Epithelial cell of proximal tubule (primary cell): Measurements from ENCODE around the gene TBX20. TPM values are rescaled to one million over a fixed set of nuclear protein-coding genes. Genes with fewer than 3 reads are reported as not detected.
"Not testable (repeated sequence)": the region's sequence is repeated elsewhere in the genome, so short reads cannot be mapped to it uniquely, and the experiment has no call there.

Experiments
- DNase-seq: peaks from one replicate; pipeline ENCODE4 v3.0.0-alpha.2; 2011; ENCODE audit warnings: low read depth
- H3K4me3 ChIP-seq: 2 replicates; pipeline ENCODE4 v1.5.1; 2011; ENCODE audit warnings: low read depth, mild to moderate bottlenecking, low read length
- total RNA-seq: library from RNA; depleted of rRNA; stranded (reverse); fragments of >200 nt; gene quantifications from 2 replicates; pipeline ENCODE4 v1.2.3, GENCODE V29; 2015
- TF ChIP-seq, protein P1 (sequence below): conservative IDR thresholded peaks from 2 replicates; pipeline ENCODE4 v1.5.1; 2012; ENCODE audit warnings: low read depth, mild to moderate bottlenecking, low read length

TBX20 gene
- total RNA-seq, 1 donor from 2014 or later, result 0.69 TPM

DNA sequence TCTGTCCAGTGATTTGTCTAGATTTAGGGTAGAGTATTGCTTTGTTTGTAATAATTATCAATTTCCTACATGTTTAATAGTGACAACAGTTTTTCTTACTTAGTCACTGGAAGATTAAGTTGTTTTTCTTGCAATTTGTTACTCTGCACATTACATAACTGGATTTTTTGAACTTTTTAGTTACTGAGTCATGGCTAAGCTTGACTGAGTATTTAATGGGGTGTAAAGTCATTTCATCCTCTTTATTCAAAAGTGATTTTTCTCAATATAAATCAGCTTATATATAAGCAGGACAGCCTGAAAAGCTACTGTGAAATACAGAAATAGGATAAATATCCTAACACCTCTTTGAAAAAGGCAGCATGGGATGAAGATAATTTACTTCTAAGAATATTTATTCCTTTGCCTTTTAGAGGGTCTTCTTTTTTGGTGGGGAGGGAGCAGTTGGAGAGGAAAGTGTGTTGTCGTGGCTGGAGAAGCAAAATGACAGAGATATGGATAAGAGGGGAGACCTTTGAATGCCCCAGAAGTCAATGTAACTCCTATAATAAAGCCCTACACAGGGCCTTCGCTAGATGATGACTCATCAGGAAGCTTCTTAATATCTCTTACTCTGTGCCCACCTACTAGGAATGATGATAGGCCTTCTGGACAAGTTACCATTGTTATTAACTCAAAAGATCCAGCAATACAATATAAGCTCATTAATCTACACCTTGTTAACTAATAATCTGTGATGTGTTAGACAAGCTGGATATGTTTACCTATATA lies 55.3 kb downstream of the TBX20 start:
- H3K4me3 ChIP-seq, result not testable (repeated sequence)
- peak; percentile 39 for DNase-seq

DNA sequence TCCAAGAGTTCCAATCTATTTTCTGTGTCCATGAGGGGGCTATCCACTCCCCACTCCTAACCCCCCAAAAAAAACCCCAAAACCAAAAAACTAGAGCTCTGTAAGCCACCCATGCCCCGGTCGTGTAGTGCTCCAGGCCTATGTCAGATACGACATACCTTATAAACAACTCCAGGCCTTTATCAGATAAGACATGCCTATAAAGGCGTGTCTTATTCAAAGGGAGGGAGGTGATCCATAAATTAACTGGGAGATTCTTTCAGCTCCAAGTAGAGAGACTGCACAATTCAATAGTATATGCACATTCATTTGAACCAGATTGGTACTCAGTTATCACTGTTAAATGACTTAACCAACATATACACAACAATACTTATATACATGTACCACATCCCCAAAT lies 62.3 kb downstream of the TBX20 start:
- DNase-seq, H3K4me3 ChIP-seq: not testable (repeated sequence)

DNA sequence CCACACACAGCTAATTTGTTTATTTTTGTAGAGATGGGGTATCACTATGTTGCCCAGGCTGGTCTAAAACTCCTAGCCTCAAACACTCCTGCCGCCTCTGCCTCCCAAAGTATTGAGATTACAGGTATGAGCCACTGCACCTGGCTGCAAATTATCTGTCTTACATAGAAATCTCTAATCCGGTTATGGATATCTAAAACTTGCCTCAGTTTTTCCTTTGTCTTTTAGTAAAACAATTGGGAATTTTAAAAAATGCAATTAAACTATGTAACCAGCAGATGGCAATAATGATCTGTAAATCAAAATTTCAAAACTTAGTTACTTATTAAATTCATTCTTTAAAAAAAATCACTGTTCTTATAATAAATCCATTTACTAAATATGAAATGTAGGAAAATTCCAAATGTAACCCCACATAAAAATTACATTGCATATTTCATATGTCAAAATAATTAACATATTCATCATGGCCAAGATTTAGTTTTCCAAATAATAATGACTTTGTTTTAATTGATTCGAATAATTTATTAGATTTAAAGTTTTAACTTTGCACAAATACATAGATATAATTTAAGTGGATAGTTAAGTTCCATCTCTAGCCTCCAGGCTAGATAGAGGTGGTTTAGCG lies 63.6 kb downstream of the TBX20 start:
- not testable (repeated sequence) for H3K4me3 ChIP-seq, DNase-seq

- H3K4me3 ChIP-seq, result peak overlapping the region; percentile 61
- DNase-seq, result peak; percentile 40
These were observed 67.1 kb downstream of the TBX20 start for GRCh38 chr7:35186751-35187150.

DNA sequence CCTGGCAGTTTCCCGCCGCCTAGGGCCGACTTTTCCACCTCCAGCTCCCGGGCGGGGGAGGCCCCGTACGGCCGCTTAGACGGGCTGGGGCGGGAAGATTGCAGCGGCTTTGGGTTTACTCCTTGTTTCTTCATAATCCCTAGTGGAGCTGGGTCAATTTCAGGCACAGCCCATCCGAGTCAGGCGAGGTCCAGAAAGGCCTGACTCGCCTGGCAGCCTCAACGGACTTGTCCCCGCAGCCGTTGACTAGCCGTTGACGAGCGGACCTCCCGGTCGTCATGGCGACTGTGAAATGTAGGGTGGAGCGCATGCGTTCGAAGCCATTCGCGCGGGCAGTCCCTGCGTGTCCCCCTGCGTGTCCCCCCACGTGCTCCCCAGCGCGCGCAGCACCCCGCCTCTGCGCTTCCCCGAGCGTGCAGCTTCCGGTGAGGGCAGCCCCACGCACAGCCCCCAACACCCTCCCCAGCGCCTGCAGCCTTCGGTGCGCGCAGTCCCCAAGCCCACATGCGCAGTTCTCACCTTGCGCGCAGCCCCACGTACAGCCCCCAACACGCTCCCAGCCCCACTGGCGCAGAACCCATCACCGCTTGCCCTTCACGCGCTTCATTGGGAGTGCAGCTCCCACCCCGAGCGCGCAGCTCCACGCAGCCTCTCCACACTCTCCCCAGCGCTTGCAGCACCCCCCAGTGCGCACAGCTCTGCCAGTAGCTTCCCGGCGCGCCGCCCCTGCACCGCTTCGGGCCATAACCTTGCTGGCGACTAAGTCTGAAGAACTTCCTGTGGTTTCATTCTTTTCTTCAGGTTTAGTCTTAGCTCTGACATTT lies 67.8 kb downstream of the TBX20 start:
- TF ChIP-seq, protein P1, sequence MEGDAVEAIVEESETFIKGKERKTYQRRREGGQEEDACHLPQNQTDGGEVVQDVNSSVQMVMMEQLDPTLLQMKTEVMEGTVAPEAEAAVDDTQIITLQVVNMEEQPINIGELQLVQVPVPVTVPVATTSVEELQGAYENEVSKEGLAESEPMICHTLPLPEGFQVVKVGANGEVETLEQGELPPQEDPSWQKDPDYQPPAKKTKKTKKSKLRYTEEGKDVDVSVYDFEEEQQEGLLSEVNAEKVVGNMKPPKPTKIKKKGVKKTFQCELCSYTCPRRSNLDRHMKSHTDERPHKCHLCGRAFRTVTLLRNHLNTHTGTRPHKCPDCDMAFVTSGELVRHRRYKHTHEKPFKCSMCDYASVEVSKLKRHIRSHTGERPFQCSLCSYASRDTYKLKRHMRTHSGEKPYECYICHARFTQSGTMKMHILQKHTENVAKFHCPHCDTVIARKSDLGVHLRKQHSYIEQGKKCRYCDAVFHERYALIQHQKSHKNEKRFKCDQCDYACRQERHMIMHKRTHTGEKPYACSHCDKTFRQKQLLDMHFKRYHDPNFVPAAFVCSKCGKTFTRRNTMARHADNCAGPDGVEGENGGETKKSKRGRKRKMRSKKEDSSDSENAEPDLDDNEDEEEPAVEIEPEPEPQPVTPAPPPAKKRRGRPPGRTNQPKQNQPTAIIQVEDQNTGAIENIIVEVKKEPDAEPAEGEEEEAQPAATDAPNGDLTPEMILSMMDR, result peak; percentile 34
- H3K4me3 ChIP-seq, result peak overlapping the region; percentile 61
- peak; percentile 35 for DNase-seq

GRCh38 chr7:35185578-35185907 lies 68.4 kb downstream of the TBX20 start:
- peak overlapping the region; percentile 61 for H3K4me3 ChIP-seq
- DNase-seq, result not testable (repeated sequence)

- peak overlapping the region; percentile 61 for H3K4me3 ChIP-seq
These were observed 68.9 kb downstream of the TBX20 start for GRCh38 chr7:35184961-35185360.

GRCh38 chr7:35183873-35184503 lies 69.9 kb downstream of the TBX20 start:
- H3K4me3 ChIP-seq, result peak overlapping the region; percentile 2
- DNase-seq, result not testable (repeated sequence)

More at GRCh38 chr7:35184961-35185360, 68.9 kb downstream of the TBX20 start:
- not testable (repeated sequence) for DNase-seq

DNA sequence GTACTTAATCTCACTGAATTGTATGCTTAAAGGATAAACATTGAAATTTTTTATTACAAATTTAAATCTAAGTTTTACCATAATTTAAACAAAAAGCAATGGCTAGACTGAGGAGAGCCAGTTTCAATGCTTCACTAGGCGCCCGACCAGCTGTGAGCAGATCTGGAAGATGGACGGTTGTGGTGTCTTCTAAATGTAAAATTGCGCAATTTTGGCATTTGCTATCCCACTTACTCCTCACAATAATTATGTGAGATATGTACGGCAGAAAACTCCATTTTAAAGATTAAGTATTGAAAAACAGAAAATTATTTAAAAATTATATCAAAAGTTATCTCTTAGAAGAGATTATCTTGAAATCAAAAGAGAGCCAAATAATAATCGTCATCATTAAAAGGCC lies 73.2 kb downstream of the TBX20 start:
- DNase-seq, H3K4me3 ChIP-seq: not testable (repeated sequence)

- not testable (repeated sequence) for DNase-seq
These were observed 80.7 kb downstream of the TBX20 start for GRCh38 chr7:35173176-35173575.

DNA sequence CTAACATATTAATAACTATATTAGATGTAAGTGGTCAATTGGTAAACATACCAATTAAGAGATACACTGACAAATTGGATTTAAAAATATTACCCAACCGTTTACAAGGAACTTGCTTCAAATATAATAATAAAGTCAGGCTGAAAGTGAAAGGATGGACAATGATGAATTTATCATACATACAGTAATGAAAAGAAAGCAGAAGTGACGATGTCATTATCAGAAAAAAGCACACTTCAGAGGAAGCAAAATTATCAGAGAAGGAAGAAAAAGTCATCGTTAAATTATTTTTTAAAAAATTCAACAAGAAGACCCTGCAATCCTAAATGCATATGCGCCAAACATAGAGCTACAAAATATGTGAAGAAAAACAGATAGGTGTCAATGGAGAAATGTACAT lies 81.8 kb downstream of the TBX20 start:
- DNase-seq, result not testable (repeated sequence)

More at GRCh38 chr7:35173176-35173575, 80.7 kb downstream of the TBX20 start:
- not testable (repeated sequence) for H3K4me3 ChIP-seq

GRCh38 chr7:35167658-35168057 lies 86.2 kb downstream of the TBX20 start:
- H3K4me3 ChIP-seq, DNase-seq: not testable (repeated sequence)

More for the DNA sequence above, 81.8 kb downstream of the TBX20 start:
- H3K4me3 ChIP-seq, result not testable (repeated sequence)

- not testable (repeated sequence) for H3K4me3 ChIP-seq, DNase-seq
These were observed 86.7 kb downstream of the TBX20 start for GRCh38 chr7:35167158-35167557.

- DNase-seq, result not testable (repeated sequence)
These were observed 92.7 kb downstream of the TBX20 start for GRCh38 chr7:35161059-35161740.

More at GRCh38 chr7:35161059-35161740, 92.7 kb downstream of the TBX20 start:
- H3K4me3 ChIP-seq, result not testable (repeated sequence)
